Lower leg skin (tissue), 3 donors: ENCODE results near the gene TMEM164.
"Not testable (repeated sequence)": the region's sequence is repeated elsewhere in the genome, so short reads cannot be mapped to it uniquely, and the experiment has no call there.

Source experiments
- POLR2A ChIP-seq, 2 donors: fragments of 450-650 bp; IDR thresholded peaks; one replicate each; pipeline ENCODE4 v1.6.1; 2016 to 2017; ENCODE audit warnings: antibody characterized with exemption in 2 of 2, mild to moderate bottlenecking in 1 of 2, moderate library complexity in 1 of 2
- TF ChIP-seq, protein P1 (sequence below), 3 donors: fragments of 450-650 bp; IDR thresholded peaks; one replicate each; pipeline ENCODE4 v1.5.1; 2016; ENCODE audit warnings: antibody characterized with exemption in 3 of 3, mild to moderate bottlenecking in 3 of 3, moderate library complexity in 2 of 3

DNA sequence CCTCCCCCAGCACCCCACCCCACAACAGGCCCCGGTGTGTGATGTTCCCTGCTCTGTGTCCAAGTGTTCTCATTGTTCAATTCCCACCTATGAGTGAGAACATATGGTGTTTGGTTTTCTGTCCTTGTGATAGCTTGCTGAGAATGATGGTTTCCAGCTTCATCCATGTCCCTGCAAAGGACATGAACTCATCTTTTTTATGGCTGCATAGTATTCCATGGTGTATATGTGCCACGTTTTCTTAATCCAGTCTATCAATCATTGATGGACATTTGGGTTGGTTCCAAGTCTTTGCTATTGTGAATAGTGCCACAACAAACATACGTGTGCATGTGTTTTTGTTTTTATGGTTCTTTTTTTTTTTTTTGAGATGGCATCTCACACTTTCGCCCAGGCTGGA is 17.7 kb upstream of the TMEM164 start:
- TF ChIP-seq, protein P1, sequence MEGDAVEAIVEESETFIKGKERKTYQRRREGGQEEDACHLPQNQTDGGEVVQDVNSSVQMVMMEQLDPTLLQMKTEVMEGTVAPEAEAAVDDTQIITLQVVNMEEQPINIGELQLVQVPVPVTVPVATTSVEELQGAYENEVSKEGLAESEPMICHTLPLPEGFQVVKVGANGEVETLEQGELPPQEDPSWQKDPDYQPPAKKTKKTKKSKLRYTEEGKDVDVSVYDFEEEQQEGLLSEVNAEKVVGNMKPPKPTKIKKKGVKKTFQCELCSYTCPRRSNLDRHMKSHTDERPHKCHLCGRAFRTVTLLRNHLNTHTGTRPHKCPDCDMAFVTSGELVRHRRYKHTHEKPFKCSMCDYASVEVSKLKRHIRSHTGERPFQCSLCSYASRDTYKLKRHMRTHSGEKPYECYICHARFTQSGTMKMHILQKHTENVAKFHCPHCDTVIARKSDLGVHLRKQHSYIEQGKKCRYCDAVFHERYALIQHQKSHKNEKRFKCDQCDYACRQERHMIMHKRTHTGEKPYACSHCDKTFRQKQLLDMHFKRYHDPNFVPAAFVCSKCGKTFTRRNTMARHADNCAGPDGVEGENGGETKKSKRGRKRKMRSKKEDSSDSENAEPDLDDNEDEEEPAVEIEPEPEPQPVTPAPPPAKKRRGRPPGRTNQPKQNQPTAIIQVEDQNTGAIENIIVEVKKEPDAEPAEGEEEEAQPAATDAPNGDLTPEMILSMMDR (IDR thresholded peaks at IDR 0.05) = not testable (repeated sequence)
- TF ChIP-seq POLR2A (IDR thresholded peaks at IDR 0.05) = not testable (repeated sequence)
